WTC11 (cell line): ENCODE results near the gene ANTXR1. TPM values are rescaled to one million over a fixed set of nuclear protein-coding genes. Genes with fewer than 3 reads are reported as not detected.

ENCODE experiments used
- ATAC-seq: fragments of 200-7000 bp; cut with Tn5 transposase; 2 replicates; pipeline ENCODE4 v1.10.0; 2021; ENCODE audit warnings: mild to moderate bottlenecking, moderate library complexity
- CTCF ChIA-PET: fragments of 300-600 bp; sonication (Branson Sonifier 250); formaldehyde crosslinking; loops from one replicate; lab custom pipeline; 2021; ENCODE audit warnings: antibody characterized with exemption; lab: Charles Lee
- POLR2A ChIA-PET: fragments of 350-600 bp; sonication (Branson Sonifier 250); formaldehyde crosslinking; loops from one replicate; lab custom pipeline; 2021; ENCODE audit warnings: antibody characterized with exemption; lab: Charles Lee
- DNase-seq: peaks from one replicate; pipeline ENCODE4 v3.0.0; 2021; ENCODE audit warnings: low spot score
- H3K27ac Mint-ChIP-seq: 2 replicates; pipeline ENCODE4 v1.8.0; 2021; ENCODE audit warnings: mixed read lengths
- H3K27me3 Mint-ChIP-seq: 2 replicates; pipeline ENCODE4 v1.8.0; 2021; ENCODE audit warnings: low read depth, mild to moderate bottlenecking, moderate library complexity, mixed read lengths
- H3K36me3 Mint-ChIP-seq: 2 replicates; pipeline ENCODE4 v1.8.0; 2021; ENCODE audit warnings: mixed read lengths
- H3K4me1 Mint-ChIP-seq: 2 replicates; pipeline ENCODE4 v1.8.0; 2022; ENCODE audit warnings: mixed read lengths
- H3K4me3 Mint-ChIP-seq: 2 replicates; pipeline ENCODE4 v1.8.0; 2021; ENCODE audit warnings: mild to moderate bottlenecking, moderate library complexity, mixed read lengths
- H3K9me3 Mint-ChIP-seq: 2 replicates; pipeline ENCODE4 v1.8.0; 2021; ENCODE audit warnings: mixed read lengths
- ATF1 ChIP-seq: sonication (generic); formaldehyde crosslinking; IDR thresholded peaks from 2 replicates; pipeline ENCODE4 v1.8.1; 2023; ENCODE audit warnings: mild to moderate bottlenecking, moderate library complexity, missing genetic modification reagents
- JAZF1 ChIP-seq: fragments of 250-450 bp; sonication (Bioruptor Pico); IDR thresholded peaks from 2 replicates; pipeline ENCODE4 v1.9.0; 2021; ENCODE audit warnings: moderate library complexity, mild to moderate bottlenecking, inconsistent platforms
- MAX ChIP-seq: sonication (generic); formaldehyde crosslinking; IDR thresholded peaks from 2 replicates; pipeline ENCODE4 v1.8.0; 2022; ENCODE audit warnings: mild to moderate bottlenecking, missing genetic modification reagents
- MXD4 ChIP-seq: fragments of 250-450 bp; sonication (Bioruptor Pico); IDR thresholded peaks from 2 replicates; pipeline ENCODE4 v1.8.0; 2021; ENCODE audit warnings: mild to moderate bottlenecking, moderate library complexity, borderline replicate concordance
- PRRX2 ChIP-seq: fragments of 250-450 bp; sonication (Bioruptor Pico); IDR thresholded peaks from 2 replicates; pipeline ENCODE4 v1.8.0; 2021; ENCODE audit warnings: mild to moderate bottlenecking
- TP53 ChIP-seq: sonication (generic); formaldehyde crosslinking; IDR thresholded peaks from 2 replicates; pipeline ENCODE4 v1.8.1; 2023; ENCODE audit warnings: mild to moderate bottlenecking, missing genetic modification reagents
- ZBTB21 ChIP-seq: sonication (generic); formaldehyde crosslinking; IDR thresholded peaks from 2 replicates; pipeline ENCODE4 v1.8.1; 2023; ENCODE audit warnings: mild to moderate bottlenecking, missing genetic modification reagents, borderline replicate concordance
- ZNF423 ChIP-seq: fragments of 250-450 bp; sonication (Bioruptor Pico); IDR thresholded peaks from 2 replicates; pipeline ENCODE4 v2.1.2; 2022; ENCODE audit warnings: mild to moderate bottlenecking, moderate library complexity
- ZNF512 ChIP-seq: sonication (generic); formaldehyde crosslinking; IDR thresholded peaks from 2 replicates; pipeline ENCODE4 v1.8.1; 2022; ENCODE audit warnings: missing genetic modification reagents, borderline replicate concordance
- total RNA-seq: library from RNA; stranded (reverse); gene quantifications from 3 replicates; pipeline ENCODE4 v1.2.3, GENCODE V29; 2021
- TF ChIP-seq, protein P1 (sequence below): sonication (generic); formaldehyde crosslinking; IDR thresholded peaks from 2 replicates; pipeline ENCODE4 v1.8.1; 2023; ENCODE audit warnings: mild to moderate bottlenecking, missing genetic modification reagents
- TF ChIP-seq, protein P2 (sequence below): sonication (generic); formaldehyde crosslinking; IDR thresholded peaks from 2 replicates; pipeline ENCODE4 v1.8.0; 2023; ENCODE audit warnings: missing genetic modification reagents, mild to moderate bottlenecking, borderline replicate concordance

The ANTXR1 gene
- total RNA-seq, 1 experiment from 2014 or later = 30.0 TPM

DNA sequence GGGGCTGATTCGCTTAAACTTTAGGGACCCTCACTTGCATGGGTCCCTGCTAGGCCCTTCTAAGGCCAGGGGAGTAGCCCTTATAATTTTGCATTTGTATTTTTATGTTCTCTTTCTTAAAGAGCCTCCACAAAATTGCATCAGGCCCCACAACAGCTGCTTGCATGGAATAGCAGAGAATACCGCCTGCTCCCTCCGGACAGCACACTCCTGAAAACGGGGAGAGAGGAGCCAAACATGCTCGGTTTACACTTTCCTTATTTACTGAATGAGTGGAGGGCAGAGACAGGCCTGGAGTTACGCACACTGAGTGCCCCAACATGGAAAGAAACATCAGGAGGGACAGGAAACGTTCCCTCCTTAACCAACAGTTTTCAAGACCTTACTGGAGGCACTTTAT, 132.2 kb downstream of the ANTXR1 start (continued):
- TF ChIP-seq ZNF512 (CRISPR knock-in tag) = no peak

DNA sequence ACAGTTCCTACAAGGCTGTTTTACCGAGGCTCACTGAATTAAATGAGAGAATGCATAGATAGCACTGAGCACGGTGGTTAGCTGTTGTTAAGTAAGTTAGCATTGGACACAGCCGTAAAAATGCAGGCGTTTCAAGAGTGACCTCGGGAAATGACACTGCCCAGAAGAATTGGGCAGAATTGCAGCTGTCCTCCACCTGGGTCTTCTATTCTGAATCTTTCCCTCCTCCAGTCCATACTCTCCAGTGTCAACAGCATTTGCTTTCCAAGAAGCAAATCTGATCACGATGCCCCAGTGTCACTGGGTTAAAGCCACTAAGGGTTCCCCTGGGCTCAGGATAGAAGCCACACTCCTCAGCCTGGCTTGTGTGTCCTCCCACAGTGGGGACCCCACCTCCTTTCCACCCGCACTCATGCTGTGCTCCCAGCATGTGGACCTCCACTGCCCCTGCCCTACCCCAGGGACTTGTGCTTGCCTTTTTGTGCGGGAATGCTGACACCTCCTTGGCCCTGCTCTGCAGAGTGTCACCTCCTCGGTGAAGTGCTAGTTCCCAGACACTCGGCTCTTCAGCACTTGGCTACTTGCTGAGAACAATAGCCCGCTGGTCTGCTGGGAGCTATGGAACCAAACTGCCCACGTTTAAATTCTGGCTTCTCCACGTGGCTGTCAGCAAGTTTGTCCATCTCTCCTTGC, 135.0 kb downstream of the ANTXR1 start:
- Mint-ChIP-seq H3K9me3 (no peaks in the 10 kb centered on the region), H3K27ac (no peak overlapping the region), H3K27me3 (no peaks in the 10 kb centered on the region), H3K36me3 (peaks cover 9% of the 10 kb centered on the region; the same call in 1 of the 2 replicates), H3K4me3 (no peak overlapping the region), H3K4me1 (peaks cover 20% of the 10 kb centered on the region)
- no peak for DNase-seq
- ChIA-PET POLR2A (no interaction called here), CTCF (no interaction called here)
- ATAC-seq = peak; percentile 29; the same call in 1 of the 2 replicates
- TF ChIP-seq TP53 (CRISPR knock-in tag) = no peak
- TF ChIP-seq MXD4 (CRISPR knock-in tag) = no peak
- TF ChIP-seq PRRX2 = no peak
- no peak for TF ChIP-seq JAZF1 (CRISPR knock-in tag)
- TF ChIP-seq, protein P1, sequence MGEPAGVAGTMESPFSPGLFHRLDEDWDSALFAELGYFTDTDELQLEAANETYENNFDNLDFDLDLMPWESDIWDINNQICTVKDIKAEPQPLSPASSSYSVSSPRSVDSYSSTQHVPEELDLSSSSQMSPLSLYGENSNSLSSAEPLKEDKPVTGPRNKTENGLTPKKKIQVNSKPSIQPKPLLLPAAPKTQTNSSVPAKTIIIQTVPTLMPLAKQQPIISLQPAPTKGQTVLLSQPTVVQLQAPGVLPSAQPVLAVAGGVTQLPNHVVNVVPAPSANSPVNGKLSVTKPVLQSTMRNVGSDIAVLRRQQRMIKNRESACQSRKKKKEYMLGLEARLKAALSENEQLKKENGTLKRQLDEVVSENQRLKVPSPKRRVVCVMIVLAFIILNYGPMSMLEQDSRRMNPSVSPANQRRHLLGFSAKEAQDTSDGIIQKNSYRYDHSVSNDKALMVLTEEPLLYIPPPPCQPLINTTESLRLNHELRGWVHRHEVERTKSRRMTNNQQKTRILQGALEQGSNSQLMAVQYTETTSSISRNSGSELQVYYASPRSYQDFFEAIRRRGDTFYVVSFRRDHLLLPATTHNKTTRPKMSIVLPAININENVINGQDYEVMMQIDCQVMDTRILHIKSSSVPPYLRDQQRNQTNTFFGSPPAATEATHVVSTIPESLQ (CRISPR knock-in tag) = no peak
- TF ChIP-seq MAX (CRISPR knock-in tag) = no peak
- no peak for TF ChIP-seq ZBTB21

DNA sequence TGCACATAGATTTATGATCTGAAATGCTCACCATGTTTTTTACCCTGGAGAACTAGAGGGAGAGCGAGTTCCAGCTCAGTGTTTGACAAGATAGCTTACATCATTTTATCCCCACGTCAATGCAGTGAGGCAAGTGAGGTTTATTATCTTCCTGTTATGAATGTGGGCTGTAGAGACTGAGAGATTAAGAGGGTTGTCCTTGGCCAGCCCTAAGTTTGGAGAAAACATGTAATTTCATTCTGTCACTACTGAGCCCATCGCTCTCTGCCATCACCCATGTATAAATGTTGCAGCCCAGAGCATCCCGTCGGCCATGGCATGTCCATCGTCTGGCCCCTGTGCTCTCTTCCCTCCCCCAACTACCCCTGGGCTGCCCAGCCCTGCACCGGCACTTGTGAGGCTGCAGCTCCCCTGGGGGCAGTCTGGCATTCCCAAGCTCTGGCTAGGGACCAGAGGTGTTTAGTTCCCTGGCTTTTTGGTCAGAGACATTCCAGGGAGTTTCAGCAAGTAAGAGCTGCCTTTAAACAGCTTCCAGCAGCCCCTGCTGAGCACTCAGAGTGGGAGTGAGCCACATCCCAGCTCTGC, 136.7 kb downstream of the ANTXR1 start:
- Mint-ChIP-seq H3K36me3 (peaks cover 12% of the 10 kb centered on the region; the same call in 1 of the 2 replicates), H3K27ac (peak overlapping the region; percentile 63; the same call in 1 of the 2 replicates), H3K4me3 (no peak overlapping the region), H3K9me3 (no peaks in the 10 kb centered on the region), H3K4me1 (peaks cover 25% of the 10 kb centered on the region), H3K27me3 (no peaks in the 10 kb centered on the region)
- TF ChIP-seq ATF1 (no peak), ZNF423 (CRISPR knock-in tag) (peak; percentile 13; the same call in 1 of the 2 replicates)
- ATAC-seq (peak; percentile 83), DNase-seq (peak; percentile 62)
- ChIA-PET CTCF (interaction anchor here (0.9 to 1.4 kb wide), 5 partner anchors 10 to 207 kb away, joined by 3 to 5 read pairs (median 4); no protein-coding TSS in a partner anchor), POLR2A (no interaction called here)

GRCh38 chr2:69151931-69152330, 139.0 kb downstream of the ANTXR1 start:
- POLR2A ChIA-PET = no interaction called here

More at GRCh38 chr2:69151931-69152330, 139.0 kb downstream of the ANTXR1 start:
- no peak for ATAC-seq
- Mint-ChIP-seq H3K36me3 (peaks cover 12% of the 10 kb centered on the region; the same call in 1 of the 2 replicates), H3K4me1 (peaks cover 27% of the 10 kb centered on the region), H3K9me3 (no peaks in the 10 kb centered on the region), H3K27me3 (no peaks in the 10 kb centered on the region), H3K4me3 (no peak overlapping the region), H3K27ac (no peak overlapping the region)
- TF ChIP-seq, protein P2, sequence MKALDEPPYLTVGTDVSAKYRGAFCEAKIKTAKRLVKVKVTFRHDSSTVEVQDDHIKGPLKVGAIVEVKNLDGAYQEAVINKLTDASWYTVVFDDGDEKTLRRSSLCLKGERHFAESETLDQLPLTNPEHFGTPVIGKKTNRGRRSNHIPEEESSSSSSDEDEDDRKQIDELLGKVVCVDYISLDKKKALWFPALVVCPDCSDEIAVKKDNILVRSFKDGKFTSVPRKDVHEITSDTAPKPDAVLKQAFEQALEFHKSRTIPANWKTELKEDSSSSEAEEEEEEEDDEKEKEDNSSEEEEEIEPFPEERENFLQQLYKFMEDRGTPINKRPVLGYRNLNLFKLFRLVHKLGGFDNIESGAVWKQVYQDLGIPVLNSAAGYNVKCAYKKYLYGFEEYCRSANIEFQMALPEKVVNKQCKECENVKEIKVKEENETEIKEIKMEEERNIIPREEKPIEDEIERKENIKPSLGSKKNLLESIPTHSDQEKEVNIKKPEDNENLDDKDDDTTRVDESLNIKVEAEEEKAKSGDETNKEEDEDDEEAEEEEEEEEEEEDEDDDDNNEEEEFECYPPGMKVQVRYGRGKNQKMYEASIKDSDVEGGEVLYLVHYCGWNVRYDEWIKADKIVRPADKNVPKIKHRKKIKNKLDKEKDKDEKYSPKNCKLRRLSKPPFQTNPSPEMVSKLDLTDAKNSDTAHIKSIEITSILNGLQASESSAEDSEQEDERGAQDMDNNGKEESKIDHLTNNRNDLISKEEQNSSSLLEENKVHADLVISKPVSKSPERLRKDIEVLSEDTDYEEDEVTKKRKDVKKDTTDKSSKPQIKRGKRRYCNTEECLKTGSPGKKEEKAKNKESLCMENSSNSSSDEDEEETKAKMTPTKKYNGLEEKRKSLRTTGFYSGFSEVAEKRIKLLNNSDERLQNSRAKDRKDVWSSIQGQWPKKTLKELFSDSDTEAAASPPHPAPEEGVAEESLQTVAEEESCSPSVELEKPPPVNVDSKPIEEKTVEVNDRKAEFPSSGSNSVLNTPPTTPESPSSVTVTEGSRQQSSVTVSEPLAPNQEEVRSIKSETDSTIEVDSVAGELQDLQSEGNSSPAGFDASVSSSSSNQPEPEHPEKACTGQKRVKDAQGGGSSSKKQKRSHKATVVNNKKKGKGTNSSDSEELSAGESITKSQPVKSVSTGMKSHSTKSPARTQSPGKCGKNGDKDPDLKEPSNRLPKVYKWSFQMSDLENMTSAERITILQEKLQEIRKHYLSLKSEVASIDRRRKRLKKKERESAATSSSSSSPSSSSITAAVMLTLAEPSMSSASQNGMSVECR (CRISPR knock-in tag) = no peak
- DNase-seq = no peak
- CTCF ChIA-PET = no interaction called here
